ENCODE measurements around the gene ING5.

The ING5 gene

GRCh38 chr2:241748468-241749256 is 46.8 kb downstream of the ING5 start:
- H3K27me3 ChIP-seq = no peaks in the 10 kb centered on the region
- H3K27ac ChIP-seq = no peak overlapping the region
- H3K36me3 ChIP-seq = peaks cover 65% of the 10 kb centered on the region
- H3K4me1 ChIP-seq (ENCODE audit: control insufficient read depth in 1 of 2, insufficient read depth in 1 of 2, low read depth in 1 of 2, low read length in 1 of 2) = no peaks in the 10 kb centered on the region
- no peaks in the 10 kb centered on the region for H3K9me3 ChIP-seq
- no peak for TF ChIP-seq CTCF (IDR thresholded peaks at IDR 0.05)
- no peak overlapping the region for H3K4me3 ChIP-seq (ENCODE audit: low read depth in 1 of 2, low read length in 1 of 2)

- Histone ChIP-seq H3K27me3 (no peaks in the 10 kb centered on the region), H3K27ac (no peak overlapping the region), H3K36me3 (peaks cover 65% of the 10 kb centered on the region), H3K9me3 (no peaks in the 10 kb centered on the region), H3K4me1 (ENCODE audit: control insufficient read depth in 1 of 2, insufficient read depth in 1 of 2, low read depth in 1 of 2, low read length in 1 of 2) (no peaks in the 10 kb centered on the region), H3K4me3 (ENCODE audit: low read depth in 1 of 2, low read length in 1 of 2) (no peak overlapping the region)
- no peak for TF ChIP-seq CTCF (IDR thresholded peaks at IDR 0.05)
Observed at GRCh38 chr2:241750076-241750840, 48.4 kb downstream of the ING5 start.

- H3K36me3 ChIP-seq = peaks cover 70% of the 10 kb centered on the region
- no peaks in the 10 kb centered on the region for H3K27me3 ChIP-seq
- no peak overlapping the region for H3K4me3 ChIP-seq (ENCODE audit: low read depth in 1 of 2, low read length in 1 of 2)
- no peaks in the 10 kb centered on the region for H3K4me1 ChIP-seq (ENCODE audit: control insufficient read depth in 1 of 2, insufficient read depth in 1 of 2, low read depth in 1 of 2, low read length in 1 of 2)
- no peak for TF ChIP-seq CTCF (IDR thresholded peaks at IDR 0.05)
- H3K9me3 ChIP-seq = no peaks in the 10 kb centered on the region
- no peak overlapping the region for H3K27ac ChIP-seq
Observed at GRCh38 chr2:241751152-241751551, 49.3 kb downstream of the ING5 start.

GRCh38 chr2:241751776-241752175 is 49.9 kb downstream of the ING5 start:
- Histone ChIP-seq H3K4me3 (ENCODE audit: low read depth in 1 of 2, low read length in 1 of 2) (no peak overlapping the region), H3K27ac (no peak overlapping the region), H3K36me3 (peaks cover 76% of the 10 kb centered on the region), H3K9me3 (no peaks in the 10 kb centered on the region), H3K27me3 (no peaks in the 10 kb centered on the region), H3K4me1 (ENCODE audit: control insufficient read depth in 1 of 2, insufficient read depth in 1 of 2, low read depth in 1 of 2, low read length in 1 of 2) (no peaks in the 10 kb centered on the region)
- TF ChIP-seq CTCF (IDR thresholded peaks at IDR 0.05) = no peak

GRCh38 chr2:241752253-241752652 is 50.4 kb downstream of the ING5 start:
- Histone ChIP-seq H3K27ac (no peak overlapping the region), H3K27me3 (no peaks in the 10 kb centered on the region), H3K9me3 (no peaks in the 10 kb centered on the region), H3K36me3 (peaks cover 81% of the 10 kb centered on the region), H3K4me1 (ENCODE audit: control insufficient read depth in 1 of 2, insufficient read depth in 1 of 2, low read depth in 1 of 2, low read length in 1 of 2) (no peaks in the 10 kb centered on the region), H3K4me3 (ENCODE audit: low read depth in 1 of 2, low read length in 1 of 2) (no peak overlapping the region)
- TF ChIP-seq CTCF (IDR thresholded peaks at IDR 0.05) = no peak

Measured in neutrophil (primary cell).